Fibroblast of mammary gland (primary cell): ENCODE measurements around the gene MAGEB1.

Experiments
- DNase-seq: peaks from one replicate; pipeline ENCODE4 v3.0.0-alpha.2; 2010; ENCODE audit warnings: low read depth
- H3K4me3 ChIP-seq: 2 replicates; pipeline ENCODE4 v1.5.1; 2011; ENCODE audit warnings: low read depth, mild to moderate bottlenecking, low read length, moderate library complexity; ENCODE audit not compliant: control insufficient read depth
- TF ChIP-seq, protein P1 (sequence below): conservative IDR thresholded peaks from 2 replicates; pipeline ENCODE4 v1.5.1; 2011; ENCODE audit warnings: low read depth, low read length, inconsistent platforms; ENCODE audit not compliant: control insufficient read depth, insufficient read depth

MAGEB1 gene

DNA sequence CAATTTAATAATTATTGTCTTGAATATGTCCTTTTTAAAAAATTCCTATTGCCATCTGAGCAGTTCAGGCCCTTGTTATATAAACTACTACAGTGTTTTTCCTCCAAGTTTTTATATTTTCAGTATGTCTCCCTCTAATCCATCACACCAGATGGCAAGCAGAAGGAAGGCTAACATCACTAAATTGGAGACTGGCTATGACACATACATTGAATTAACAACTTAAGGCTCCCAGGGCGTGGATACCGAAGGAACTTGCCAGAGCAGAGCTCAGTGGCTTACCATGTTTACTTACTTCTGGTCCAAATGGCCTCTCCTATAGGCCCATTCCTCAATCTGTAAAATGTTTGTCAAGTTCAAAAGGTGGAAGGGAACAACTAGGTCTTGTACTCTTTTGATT is 13.0 kb downstream of the MAGEB1 start:
- H3K4me3 ChIP-seq: no peak overlapping the region
- TF ChIP-seq, protein P1, sequence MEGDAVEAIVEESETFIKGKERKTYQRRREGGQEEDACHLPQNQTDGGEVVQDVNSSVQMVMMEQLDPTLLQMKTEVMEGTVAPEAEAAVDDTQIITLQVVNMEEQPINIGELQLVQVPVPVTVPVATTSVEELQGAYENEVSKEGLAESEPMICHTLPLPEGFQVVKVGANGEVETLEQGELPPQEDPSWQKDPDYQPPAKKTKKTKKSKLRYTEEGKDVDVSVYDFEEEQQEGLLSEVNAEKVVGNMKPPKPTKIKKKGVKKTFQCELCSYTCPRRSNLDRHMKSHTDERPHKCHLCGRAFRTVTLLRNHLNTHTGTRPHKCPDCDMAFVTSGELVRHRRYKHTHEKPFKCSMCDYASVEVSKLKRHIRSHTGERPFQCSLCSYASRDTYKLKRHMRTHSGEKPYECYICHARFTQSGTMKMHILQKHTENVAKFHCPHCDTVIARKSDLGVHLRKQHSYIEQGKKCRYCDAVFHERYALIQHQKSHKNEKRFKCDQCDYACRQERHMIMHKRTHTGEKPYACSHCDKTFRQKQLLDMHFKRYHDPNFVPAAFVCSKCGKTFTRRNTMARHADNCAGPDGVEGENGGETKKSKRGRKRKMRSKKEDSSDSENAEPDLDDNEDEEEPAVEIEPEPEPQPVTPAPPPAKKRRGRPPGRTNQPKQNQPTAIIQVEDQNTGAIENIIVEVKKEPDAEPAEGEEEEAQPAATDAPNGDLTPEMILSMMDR: no peak
- no peak for DNase-seq

GRCh38 chrX:30261012-30261411 is 14.1 kb downstream of the MAGEB1 start:
- TF ChIP-seq, protein P1: no peak
- no peak for DNase-seq
- H3K4me3 ChIP-seq: no peak overlapping the region

DNA sequence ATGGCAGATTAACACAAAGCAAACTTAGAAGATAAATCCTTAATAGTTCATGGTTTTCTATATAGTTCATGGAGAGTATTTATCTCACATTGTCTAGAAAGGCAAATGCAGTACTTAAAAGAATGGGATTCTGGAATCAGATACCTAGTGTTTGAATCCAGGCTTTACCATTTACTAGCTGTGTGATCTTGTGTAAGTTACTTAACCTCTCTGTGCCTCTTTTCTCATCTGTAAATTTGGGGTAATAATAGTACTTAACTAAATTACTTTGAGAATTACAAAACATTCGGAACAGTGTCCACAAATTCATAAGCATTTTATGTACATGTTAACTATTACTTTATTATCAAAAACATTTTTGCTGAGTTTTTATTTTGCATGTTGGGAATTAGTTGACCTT is 15.8 kb downstream of the MAGEB1 start:
- no peak overlapping the region for H3K4me3 ChIP-seq
- TF ChIP-seq, protein P1: no peak
- DNase-seq: no peak

DNA sequence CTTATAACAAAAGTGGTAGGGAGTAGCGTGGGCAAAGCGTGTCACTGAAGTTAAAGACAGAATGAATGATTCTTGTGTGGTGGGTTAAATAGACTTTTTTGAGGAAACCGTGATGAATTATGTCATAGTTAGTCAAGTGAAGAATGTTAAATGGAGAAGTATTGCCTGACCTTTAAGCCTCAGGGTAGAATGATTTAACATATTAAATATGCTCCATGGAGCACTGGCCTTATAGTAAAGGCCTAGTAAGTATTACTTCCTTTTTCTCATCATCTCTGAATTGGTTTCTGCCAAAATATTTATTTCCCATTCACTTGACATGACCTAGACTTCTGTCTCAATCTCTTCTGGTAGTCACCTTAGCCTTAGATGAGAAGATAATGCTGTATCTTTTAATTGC is 23.7 kb downstream of the MAGEB1 start:
- no peak for DNase-seq
- no peak overlapping the region for H3K4me3 ChIP-seq
- TF ChIP-seq, protein P1: no peak

- H3K4me3 ChIP-seq: no peak overlapping the region
- DNase-seq: peak; percentile 54
- TF ChIP-seq, protein P1: peak; percentile 39
Measured at GRCh38 chrX:30275498-30275897, 28.6 kb downstream of the MAGEB1 start.

DNA sequence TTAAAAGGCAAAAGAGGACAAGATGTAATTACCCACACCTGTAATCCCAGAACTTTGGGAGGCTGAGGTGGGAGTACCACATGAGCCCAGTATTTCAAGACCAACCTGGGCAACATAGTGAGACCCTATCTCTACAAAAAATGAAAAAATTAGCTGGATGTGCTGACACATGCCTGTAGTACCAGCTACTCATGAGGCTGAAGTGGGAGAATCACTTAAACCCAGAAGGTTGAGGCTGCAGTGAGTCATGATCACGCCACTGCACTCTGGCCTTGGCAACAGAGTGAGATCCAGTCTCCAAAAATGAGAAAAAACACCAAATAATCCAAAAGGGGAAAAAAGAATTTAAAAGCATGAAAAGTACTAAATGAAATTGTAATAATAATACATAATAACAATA is 31.4 kb downstream of the MAGEB1 start:
- no peak overlapping the region for H3K4me3 ChIP-seq
- peak; percentile 84 for DNase-seq
- TF ChIP-seq, protein P1: no peak

DNA sequence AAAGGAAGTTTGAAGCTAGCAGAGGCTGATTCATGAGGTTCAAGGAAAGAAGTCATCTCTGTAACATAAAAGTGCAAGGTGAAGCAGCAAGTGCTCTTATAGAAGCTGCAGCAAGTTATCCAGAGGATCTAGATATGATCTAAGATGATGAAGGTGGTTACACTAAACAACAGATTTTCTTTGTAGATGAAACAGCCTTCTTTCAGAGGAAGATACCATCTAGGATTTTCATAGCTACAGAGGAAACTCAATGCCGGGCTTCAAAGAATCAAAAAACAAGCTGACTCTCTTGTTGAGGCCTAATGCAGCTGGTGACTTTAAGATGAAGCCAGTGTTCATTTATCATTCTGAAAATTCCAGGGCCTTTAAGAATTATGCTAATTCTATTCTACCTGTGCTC is 33.5 kb downstream of the MAGEB1 start:
- TF ChIP-seq, protein P1: no peak
- no peak for DNase-seq

More for the DNA sequence above, 33.5 kb downstream of the MAGEB1 start:
- H3K4me3 ChIP-seq: no peak overlapping the region
